GM20000 (cell line): ENCODE measurements around the gene EFHD1.
"Not testable (repeated sequence)": the region's sequence is repeated elsewhere in the genome, so short reads cannot be mapped to it uniquely, and the experiment has no call there.

Experiments
- DNase-seq: peaks from one replicate; pipeline ENCODE4 v3.0.0; 2012; ENCODE audit warnings: low spot score
- CTCF ChIP-seq: IDR thresholded peaks from 2 replicates; pipeline ENCODE4 v1.5.1; 2012; ENCODE audit warnings: mild to moderate bottlenecking, control low read depth; ENCODE audit errors: extremely low read depth, missing control alignments

The EFHD1 gene

DNA sequence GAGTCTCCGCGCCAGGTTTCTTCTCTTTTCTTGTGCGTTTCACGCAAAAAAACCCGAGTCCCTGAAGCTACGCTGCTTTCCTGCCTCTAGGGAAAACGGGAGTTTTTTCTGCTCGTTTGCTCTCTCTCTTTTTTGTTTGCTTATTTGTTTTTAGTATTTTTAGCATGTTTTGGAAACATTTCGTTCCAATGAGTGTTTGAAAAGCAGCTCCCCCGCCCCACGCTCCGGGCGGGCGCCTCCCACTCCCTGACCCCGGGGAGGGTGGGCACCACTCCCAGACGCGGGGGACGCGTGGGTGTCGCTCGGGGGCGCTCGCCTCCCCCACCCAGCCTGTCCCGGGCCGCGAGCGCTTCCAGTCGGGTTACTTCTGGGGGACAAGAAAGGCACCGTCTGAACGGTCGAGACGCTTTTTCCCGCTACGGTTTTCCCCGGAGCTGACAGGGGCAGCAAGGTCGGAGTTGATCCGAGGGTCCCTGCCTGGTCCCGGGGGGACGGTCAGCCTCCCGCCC, 446 bp upstream of the EFHD1 start:
- DNase-seq, result no peak
- no peak for TF ChIP-seq CTCF

DNA sequence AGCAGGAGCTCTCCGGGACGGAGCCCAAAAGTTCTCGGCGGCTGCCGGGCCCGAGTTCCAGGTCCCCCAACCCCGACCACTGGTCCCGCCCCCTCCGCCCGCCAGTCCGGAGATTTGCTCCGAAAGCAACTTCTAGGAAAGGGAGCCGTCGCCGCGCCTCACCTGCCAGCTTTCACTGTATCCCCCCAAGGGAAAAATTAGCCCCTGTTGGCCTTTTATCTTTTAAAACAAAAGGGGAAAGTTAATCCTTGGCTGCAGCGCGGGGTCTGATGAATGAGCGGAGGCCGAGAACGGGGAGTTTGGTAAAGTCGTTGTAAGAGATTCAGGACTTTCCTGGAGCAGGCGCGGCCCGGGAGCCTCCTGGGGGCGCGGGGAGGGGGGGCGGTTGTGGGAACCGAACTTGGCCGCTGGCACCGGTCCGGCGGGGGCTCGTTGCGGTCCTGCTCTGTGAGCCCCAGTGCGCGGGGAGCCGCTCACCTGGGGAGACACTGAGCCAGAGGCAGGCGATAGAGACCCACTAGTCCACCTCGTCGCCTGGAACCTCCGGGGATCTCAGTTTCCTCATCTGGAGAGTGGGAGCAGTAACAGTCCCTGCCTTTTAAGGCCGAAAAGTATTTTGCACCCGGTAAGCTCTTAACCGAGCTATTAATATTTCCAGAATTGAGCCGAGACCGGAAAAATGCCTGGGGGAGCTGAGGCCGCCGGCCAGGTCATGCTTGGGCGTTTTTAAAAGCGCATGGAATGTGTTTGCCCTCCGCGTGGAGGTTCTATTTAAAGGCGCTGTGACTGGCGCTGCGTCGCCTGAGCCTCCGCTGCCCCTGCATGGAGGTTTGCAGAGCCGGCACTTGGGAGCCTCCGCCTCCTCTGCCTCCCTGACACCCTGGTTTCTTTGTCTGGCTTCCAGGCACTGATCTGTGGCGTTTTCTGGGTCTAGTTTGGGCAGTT, 1.1 kb downstream of the EFHD1 start:
- TF ChIP-seq CTCF, result no peak
- peak; percentile 39 for DNase-seq

DNA sequence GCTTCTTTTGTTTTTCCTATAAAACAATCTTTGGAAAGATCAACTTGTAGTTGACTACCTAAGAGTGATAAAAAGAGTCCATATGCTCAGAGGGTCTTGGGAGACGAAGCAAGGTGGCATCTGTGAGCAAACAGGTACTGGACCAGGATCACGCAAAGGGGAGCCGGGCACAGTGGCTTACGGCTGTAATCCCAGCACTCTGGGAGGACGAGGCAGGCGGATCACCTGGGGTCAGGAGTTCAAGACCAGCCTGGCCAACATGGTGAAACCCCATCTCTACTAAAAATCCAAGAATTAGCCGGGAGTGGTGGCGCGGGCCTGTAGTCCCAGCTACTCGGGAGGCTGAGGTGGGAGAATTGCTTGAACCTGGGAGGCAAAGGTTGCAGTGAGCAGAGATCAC, 2.0 kb downstream of the EFHD1 start:
- DNase-seq, result not testable (repeated sequence)

- no peak for TF ChIP-seq CTCF
- no peak for DNase-seq
Observed at GRCh38 chr2:232635820-232636219, 2.4 kb downstream of the EFHD1 start.

DNA sequence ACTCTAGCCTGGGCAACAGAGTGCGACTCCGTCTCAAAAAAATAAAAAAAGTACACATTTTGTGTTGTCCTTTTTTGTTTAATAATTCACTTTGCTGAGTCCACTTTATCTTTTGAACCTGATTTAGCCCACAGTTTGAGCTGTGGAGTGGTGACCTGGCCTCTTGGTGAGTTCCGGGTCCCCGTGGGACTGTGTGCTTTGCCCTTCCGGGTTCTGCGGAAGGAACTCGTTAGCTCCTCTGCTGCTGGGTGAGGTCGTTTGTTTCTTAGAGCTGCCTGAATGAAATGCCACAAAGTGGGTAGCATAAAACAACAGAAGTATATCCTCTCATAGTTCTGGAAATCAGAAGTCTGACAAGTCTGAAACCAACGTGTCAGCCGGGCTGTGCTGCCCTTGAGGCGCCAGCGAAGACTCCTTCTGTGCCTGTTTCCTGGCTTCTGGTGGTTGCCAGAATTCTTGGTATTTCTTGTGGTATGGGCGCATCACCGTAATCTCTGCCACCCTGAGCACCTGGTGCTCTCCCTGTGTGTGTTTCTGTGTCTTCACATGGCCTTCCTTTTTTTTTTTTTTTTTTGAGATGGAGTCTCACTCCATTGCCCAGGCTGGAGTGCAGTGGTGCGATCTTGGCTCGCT, 3.5 kb downstream of the EFHD1 start:
- DNase-seq, result no peak

GRCh38 chr2:232637866-232638583, 4.6 kb downstream of the EFHD1 start:
- no peak for DNase-seq
- TF ChIP-seq CTCF, result no peak

More for the DNA sequence above, 3.5 kb downstream of the EFHD1 start:
- no peak for TF ChIP-seq CTCF

GRCh38 chr2:232641153-232641848, 7.9 kb downstream of the EFHD1 start:
- TF ChIP-seq CTCF, result no peak
- DNase-seq, result no peak
